ENCODE measurements around the gene CALN1.

- TF ChIP-seq POLR2AphosphoS5 (IDR thresholded peaks at IDR 0.05; ENCODE audit: low read depth, low read length) (no peak), CTCF (IDR thresholded peaks at IDR 0.05) (no peak), REST (IDR thresholded peaks at IDR 0.05; ENCODE audit: insufficient read depth in 1 of 2, low read depth in 2 of 2, low read length in 1 of 2) (no peak), TCF7L2 (IDR thresholded peaks at IDR 0.05; ENCODE audit: low read depth, low read length) (no peak)
Observed at GRCh38 chr7:71933426-71933825, 478.7 kb downstream of the CALN1 start.

Data from Panc1 (cell line).